ENCODE results near the gene TPM2. TPM values are rescaled to one million over a fixed set of nuclear protein-coding genes. Genes with fewer than 3 reads are reported as not detected.

Gene TPM2
- total RNA-seq, 1 donor from 2014 or later = 1,217 TPM

- no peak for DNase-seq
- intact Hi-C loops (cut with micrococcal nuclease) = no loop called here
- no peak for ATAC-seq
These were observed 33.7 kb upstream of the TPM2 start for GRCh38 chr9:35723426-35723825.

DNA sequence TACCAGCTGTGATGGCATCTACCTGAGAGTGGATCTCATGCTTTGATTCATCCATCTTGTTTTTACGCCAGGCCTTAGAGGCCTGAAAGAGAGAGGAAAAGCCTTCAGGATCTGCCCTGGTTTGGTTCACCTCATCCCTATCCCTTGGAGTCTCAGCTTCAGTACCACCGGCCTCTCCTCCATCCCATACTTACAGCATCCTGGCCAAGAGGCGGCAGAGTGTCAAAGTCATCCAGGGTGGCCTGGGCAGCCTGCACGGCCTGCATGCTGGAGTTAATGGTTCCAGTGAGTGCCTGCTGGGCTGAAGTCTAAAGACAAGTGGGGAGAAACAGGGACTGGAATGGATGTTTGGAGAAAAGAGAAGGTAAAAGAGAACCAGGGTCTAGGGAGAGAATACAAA lies 29.8 kb upstream of the TPM2 start:
- intact Hi-C loops (cut with micrococcal nuclease) = no loop called here
- ATAC-seq (no peak), DNase-seq (no peak)

GRCh38 chr9:35718721-35719511 lies 29.2 kb upstream of the TPM2 start:
- no peak for ATAC-seq
- intact Hi-C loops (cut with micrococcal nuclease) = no loop called here

DNA sequence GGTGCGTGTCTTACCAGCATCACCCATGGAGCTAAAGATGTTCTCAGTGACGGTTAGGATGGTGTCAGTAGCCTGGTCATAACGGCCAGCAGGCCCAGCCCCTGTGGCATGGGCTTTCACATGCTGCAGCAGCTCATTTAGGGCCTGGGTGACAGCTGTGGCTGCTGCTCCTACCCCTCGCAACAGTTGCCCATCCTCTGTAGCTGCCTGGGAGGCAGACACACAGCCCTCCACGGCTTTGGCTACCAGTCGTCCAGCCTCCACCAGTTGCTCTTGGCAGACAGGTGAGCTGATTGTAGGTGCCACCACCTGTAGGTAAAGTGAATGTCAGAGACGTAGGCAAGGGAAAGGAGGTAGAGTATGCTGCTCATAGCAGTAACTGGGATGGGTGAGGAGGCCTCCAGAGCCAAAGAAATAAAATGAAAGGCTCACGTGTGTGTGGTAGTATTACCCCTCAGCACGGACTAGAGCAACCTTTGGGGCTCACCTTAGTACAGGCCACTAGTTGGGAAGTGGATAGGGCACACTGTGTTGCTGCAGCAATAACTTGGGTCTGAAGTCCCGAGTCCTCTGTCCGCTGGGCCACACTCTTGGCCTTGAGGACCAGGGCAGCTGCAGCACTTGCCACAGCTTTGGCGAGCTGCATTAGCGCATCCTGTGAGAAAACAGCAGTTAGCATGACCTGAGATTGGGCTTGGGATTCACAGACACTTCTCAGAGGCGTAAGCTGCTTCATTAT lies 27.6 kb upstream of the TPM2 start:
- DNase-seq (no peak), ATAC-seq (no peak)
- intact Hi-C loops (cut with micrococcal nuclease) = no loop called here

More at GRCh38 chr9:35718721-35719511, 29.2 kb upstream of the TPM2 start:
- DNase-seq = no peak

DNA sequence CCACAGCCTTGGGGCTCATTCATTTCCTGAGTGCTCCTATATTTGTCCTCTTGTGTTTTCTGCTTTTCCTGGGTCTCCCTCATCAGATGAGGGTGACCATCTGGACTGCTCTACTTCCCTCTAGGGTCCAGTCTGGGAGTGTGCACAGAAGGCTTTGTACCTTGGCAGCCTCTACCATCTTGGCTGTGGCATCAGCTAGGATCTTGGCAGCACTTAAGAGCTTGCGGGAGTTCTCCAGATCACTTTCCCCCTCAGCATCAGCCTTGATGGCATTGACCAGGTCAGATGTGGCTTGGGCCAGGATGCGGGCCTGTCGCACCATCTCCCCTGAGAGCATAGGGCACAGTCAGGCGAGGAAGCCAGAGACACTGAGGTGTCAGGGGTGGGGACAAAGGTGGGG lies 26.5 kb upstream of the TPM2 start:
- ATAC-seq = no peak
- intact Hi-C loops (cut with micrococcal nuclease) = no loop called here
- DNase-seq = no peak

GRCh38 chr9:35714579-35715252 lies 25.0 kb upstream of the TPM2 start:
- intact Hi-C loops (cut with micrococcal nuclease) = no loop called here
- DNase-seq (no peak), ATAC-seq (no peak)

DNA sequence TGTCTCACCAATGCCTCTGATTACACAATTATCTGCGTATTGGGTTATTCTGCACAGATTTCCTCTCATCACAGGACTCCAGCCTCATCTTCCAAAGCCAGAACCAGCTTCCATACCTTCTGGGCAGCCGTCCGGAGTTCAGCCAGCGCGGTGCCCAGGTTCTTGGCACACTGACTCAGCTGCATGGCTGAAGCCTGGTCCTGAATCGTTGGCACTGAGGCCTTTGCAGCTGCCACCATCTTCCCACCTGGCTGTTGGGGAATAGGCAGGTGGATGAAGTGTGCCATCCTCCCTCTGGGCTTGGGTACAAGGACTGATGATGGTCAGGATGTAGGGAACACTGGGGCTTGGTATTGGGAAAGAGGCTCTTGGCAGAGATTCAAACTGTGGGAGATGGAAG lies 24.4 kb upstream of the TPM2 start:
- intact Hi-C loops (cut with micrococcal nuclease) = no loop called here
- no peak for DNase-seq
- no peak for ATAC-seq

GRCh38 chr9:35713578-35713977 lies 23.9 kb upstream of the TPM2 start:
- ATAC-seq (no peak), DNase-seq (no peak)
- intact Hi-C loops (cut with micrococcal nuclease) = no loop called here

DNA sequence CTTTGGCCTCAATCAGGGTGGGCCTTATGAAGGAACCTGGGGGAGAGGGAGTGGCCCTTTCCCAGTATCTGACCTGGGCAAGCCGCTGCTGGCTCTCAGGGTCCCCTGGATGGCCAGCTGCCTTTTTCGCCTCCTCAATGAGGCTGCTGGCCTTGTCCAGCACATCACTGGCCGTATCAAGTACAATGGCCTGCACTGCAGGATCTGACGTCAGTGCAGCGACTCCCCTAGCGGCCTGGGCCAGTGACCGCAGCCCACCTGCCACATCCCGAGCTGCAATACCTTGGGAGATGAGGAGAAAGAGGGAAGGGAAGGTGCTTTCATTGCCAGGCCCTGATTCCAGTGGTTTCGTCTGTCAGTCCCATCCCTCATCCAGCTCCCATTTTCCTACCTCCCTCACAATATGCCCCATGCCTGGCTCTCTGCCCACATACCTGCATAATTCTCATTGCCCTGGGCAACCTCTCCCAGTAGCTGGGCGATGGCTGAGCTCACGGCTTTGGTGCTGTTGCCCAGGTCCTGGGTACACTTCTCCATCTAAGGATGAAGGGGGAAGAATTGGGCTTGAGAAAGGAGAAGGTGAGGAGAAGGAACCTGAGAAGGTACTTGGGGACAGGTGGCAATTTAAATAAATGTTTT lies 23.2 kb upstream of the TPM2 start:
- intact Hi-C loops (cut with micrococcal nuclease) = no loop called here
- DNase-seq = no peak
- no peak for ATAC-seq

GRCh38 chr9:35711501-35712428 lies 22.0 kb upstream of the TPM2 start:
- no peak for ATAC-seq
- intact Hi-C loops (cut with micrococcal nuclease) = no loop called here

GRCh38 chr9:35710818-35711500 lies 21.2 kb upstream of the TPM2 start:
- peak; percentile 17 for ATAC-seq
- intact Hi-C loops (cut with micrococcal nuclease) = no loop called here
- DNase-seq = no peak

More at GRCh38 chr9:35711501-35712428, 22.0 kb upstream of the TPM2 start:
- no peak for DNase-seq

DNA sequence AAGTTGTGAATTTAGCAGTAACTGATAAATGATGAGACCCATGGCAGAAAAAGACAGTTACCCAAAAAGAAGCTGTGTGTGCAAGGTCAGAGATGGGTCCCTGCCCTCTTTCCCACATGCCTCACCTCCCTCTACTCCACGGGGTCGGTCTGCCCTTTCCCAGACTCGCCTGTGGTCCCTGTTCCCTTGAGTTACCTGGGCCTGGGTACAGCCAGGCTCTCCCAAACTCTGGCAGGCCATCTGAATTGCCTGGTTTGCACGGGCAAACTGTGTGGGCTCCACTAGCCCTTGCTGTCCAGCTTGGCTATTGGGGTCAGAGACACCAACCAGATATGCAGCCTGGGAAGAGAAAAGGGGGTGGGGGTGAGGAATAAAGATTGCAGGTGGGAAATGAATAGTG lies 18.4 kb upstream of the TPM2 start:
- DNase-seq (no peak), ATAC-seq (no peak)
- intact Hi-C loops (cut with micrococcal nuclease) = no loop called here

- ATAC-seq (no peak), DNase-seq (no peak)
- intact Hi-C loops (cut with micrococcal nuclease) = no loop called here
These were observed 17.2 kb upstream of the TPM2 start for GRCh38 chr9:35706951-35707350.

- ATAC-seq (no peak), DNase-seq (no peak)
- intact Hi-C loops (cut with micrococcal nuclease) = no loop called here
These were observed 16.2 kb upstream of the TPM2 start for GRCh38 chr9:35705836-35706430.

GRCh38 chr9:35705372-35705771 lies 15.6 kb upstream of the TPM2 start:
- intact Hi-C loops (cut with micrococcal nuclease) = no loop called here
- no peak for DNase-seq
- no peak for ATAC-seq

DNA sequence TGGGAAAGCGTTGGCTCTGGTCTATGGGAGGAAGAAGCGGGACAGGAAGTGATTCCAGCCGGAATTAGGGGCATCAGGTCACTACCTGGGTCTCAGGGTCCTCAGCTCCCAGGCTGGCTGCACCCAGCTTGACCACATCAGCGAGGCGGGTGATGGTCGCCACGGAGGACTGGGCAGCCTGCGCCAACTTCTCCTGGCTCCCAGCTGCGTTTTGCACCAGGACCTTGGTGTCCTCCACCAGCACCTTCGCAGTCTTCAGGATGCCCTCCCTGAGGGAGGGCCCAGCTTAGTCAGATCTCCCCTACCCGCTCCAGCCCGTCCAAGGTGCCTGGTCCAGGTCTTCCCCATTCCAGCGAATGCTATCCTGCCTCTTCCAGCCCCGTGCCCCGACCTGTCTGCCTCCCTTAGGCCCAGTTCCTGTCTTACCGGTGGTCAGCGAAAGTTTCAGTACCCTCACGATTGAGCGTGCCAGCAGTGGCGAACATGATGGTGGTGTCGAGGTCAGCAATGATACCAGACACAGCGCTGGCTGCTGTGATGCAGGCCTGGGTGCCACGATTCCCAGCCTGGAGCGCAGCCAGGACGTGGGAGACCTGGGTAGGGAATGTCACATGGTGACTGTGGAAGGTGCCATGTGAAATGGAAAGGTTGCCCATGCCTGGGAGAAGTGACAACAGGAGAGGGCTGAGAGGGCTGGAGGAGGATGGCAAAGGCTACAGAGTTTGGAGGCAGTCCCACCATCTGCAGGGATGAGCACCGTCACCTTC lies 14.4 kb upstream of the TPM2 start:
- intact Hi-C loops (cut with micrococcal nuclease) = no loop called here
- peak; percentile 82 for DNase-seq
- ATAC-seq = peak; percentile 76

DNA sequence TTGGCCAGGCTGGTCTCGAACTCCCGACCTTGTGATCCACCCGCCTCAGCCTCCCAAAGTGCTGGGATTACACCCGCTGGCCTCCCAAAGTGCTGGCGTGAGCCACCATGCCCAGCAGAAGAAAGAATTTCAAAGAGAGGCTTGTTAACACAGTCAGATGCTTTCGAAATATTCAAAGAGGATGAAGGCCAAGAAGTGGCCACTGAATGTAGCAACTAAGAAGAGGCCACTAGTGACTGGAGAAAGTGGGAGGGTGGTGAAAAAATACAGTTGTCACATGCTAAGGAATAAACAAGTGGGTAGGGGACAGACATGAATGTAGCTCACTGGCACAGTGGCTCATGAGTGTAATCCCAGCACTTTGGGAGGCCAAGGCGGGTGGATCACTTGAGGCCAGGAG lies 13.0 kb upstream of the TPM2 start:
- ATAC-seq (no peak), DNase-seq (no peak)
- intact Hi-C loops (cut with micrococcal nuclease) = no loop called here

Data from left ventricle myocardium superior (tissue), 1 donor.